Islet of Langerhans (tissue), 1 donor: Measurements from ENCODE around the gene ZNF19.
A peak's percentile ranks its signal among the peaks of the same experiment; 100 is the strongest.
"Not testable (repeated sequence)": the region's sequence is repeated elsewhere in the genome, so short reads cannot be mapped to it uniquely, and the experiment has no call there.

ENCODE experiments used
- FAIRE-seq: peaks from one replicate; lab custom pipeline; 2011; peaks lifted over from hg19 to GRCh38; lab: Jason Lieb, UNC

The ZNF19 gene

GRCh38 chr16:71489122-71489521 lies at the start of gene ZNF19:
Gene ZNF19 (minus strand): TSS chr16:71489324. CDS start chr16:71482114, 7,210 bp downstream.
- FAIRE-seq, result no peak

GRCh38 chr16:71537643-71538042 lies 48.5 kb upstream of the ZNF19 start:
- FAIRE-seq, result peak; percentile 96

- FAIRE-seq, result no peak
These were observed 47.8 kb upstream of the ZNF19 start for GRCh38 chr16:71536752-71537499.

- FAIRE-seq, result no peak
These were observed 43.2 kb upstream of the ZNF19 start for GRCh38 chr16:71532366-71532765.

GRCh38 chr16:71528863-71529262 lies 39.7 kb upstream of the ZNF19 start:
- FAIRE-seq, result no peak

GRCh38 chr16:71528257-71528656 lies 39.1 kb upstream of the ZNF19 start:
- FAIRE-seq, result no peak

- no peak for FAIRE-seq
These were observed 37.0 kb upstream of the ZNF19 start, which contains the start of gene CHST4 for GRCh38 chr16:71526111-71526631. Gene CHST4 (plus strand): TSS chr16:71526426. CDS start chr16:71536678, 10,252 bp downstream.

GRCh38 chr16:71524566-71525553 lies 35.7 kb upstream of the ZNF19 start:
- FAIRE-seq, result no peak

GRCh38 chr16:71520550-71520949 lies 31.4 kb upstream of the ZNF19 start:
- FAIRE-seq, result no peak

GRCh38 chr16:71515026-71515425 lies 25.9 kb upstream of the ZNF19 start:
- FAIRE-seq, result no peak

GRCh38 chr16:71514476-71514875 lies 25.4 kb upstream of the ZNF19 start:
- no peak for FAIRE-seq

- FAIRE-seq, result no peak
These were observed 24.2 kb upstream of the ZNF19 start for GRCh38 chr16:71513302-71513701.

GRCh38 chr16:71507061-71507460 lies 17.9 kb upstream of the ZNF19 start:
- FAIRE-seq, result no peak

- FAIRE-seq, result no peak
These were observed 15.8 kb upstream of the ZNF19 start for GRCh38 chr16:71504901-71505300.

- FAIRE-seq, result not testable (repeated sequence)
These were observed 14.9 kb upstream of the ZNF19 start for GRCh38 chr16:71504051-71504450.

- no peak for FAIRE-seq
These were observed 12.4 kb upstream of the ZNF19 start for GRCh38 chr16:71501547-71501946.

- FAIRE-seq, result no peak
These were observed 11.8 kb upstream of the ZNF19 start for GRCh38 chr16:71500964-71501363.

- peak; percentile 91 for FAIRE-seq
These were observed 10.7 kb upstream of the ZNF19 start for GRCh38 chr16:71499775-71500364.

- no peak for FAIRE-seq
These were observed 8.9 kb upstream of the ZNF19 start for GRCh38 chr16:71498031-71498430.

- no peak for FAIRE-seq
These were observed 4.1 kb upstream of the ZNF19 start for GRCh38 chr16:71493213-71493612.

- FAIRE-seq, result no peak
These were observed 3.7 kb upstream of the ZNF19 start for GRCh38 chr16:71492786-71493185.

- no peak for FAIRE-seq
These were observed 1.9 kb upstream of the ZNF19 start for GRCh38 chr16:71491054-71491453.
